ENCODE measurements around the gene POLA1.

POLA1 gene

DNA sequence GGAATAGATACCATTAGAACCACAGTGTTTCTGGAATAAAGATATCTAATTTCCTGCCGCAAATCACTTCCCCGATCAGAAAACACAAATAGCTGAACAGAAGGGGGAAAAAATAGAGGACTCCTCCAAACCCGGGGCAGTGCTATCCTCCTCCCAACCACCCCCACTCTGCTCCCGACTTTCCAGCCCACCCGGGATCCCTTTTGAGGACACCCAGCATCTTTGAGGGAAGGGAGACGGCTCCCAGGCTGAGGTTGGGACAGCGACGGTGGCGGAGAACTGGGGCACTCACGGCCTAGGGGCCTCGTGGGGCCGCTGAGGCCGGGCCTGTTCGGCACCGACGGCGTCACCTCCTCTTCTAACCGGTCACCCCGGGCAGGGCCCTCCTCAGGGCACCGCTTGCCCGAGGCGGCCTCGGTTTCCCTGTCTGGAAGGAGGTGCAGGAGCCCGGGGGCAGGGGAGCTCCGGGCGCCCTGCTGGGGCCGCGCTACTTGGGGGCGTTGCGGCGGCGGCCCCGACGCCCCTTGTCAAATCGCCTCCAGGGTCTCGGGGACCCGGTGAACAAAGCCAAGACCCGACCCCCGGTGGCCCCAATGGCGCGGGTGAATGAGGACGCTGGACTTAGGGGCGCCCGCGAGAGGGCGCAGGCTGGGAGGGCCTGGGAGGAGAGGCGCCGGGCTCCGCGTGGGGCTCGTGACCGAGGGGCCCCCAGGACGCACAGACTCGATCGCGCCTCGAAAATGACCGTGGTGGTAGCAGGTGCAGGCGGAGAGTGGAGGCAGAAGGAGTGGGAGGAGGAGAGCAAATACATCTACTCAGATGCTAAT is 329.0 kb downstream of the POLA1 start:
- DNase-seq = no peak

DNA sequence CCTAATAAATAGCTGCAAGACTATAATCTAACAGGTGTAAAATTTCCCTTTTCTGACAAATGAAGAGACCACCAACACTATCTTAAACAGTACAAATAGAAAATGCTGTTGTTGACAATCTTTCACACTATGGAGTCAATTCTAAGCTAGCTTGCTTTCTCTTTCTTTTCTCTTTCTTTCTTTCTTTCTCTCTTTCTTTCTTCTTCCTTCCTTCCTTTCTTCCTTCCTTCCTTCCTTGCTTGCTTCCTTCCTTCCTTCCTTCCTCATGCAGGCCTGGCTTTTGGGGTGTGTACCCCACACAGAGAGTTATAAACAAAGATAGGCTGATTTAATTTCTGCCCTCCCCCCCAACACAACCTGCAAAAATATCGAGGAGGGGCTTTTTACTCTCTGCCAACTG is 330.2 kb downstream of the POLA1 start:
- no peak for DNase-seq

DNA sequence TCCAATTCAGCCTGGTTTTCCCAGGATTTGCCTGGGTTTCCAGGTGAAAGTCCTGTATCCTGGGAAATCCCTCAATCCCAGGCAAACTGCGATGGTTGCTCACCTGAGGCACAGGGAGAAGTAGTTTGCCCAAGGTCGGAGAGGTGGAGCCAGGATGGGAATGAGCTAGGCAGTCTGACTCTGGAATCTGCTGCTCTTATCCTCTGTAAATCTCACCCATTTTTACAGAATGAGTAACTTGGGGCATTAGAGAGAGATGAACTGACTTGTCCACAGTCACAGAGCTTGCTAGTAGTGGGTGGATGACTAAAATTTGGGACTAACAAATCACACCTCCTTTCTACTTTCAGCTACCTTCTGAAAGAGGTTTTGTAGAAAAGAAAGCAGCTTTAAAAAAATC is 331.9 kb downstream of the POLA1 start:
- no peak for DNase-seq

DNA sequence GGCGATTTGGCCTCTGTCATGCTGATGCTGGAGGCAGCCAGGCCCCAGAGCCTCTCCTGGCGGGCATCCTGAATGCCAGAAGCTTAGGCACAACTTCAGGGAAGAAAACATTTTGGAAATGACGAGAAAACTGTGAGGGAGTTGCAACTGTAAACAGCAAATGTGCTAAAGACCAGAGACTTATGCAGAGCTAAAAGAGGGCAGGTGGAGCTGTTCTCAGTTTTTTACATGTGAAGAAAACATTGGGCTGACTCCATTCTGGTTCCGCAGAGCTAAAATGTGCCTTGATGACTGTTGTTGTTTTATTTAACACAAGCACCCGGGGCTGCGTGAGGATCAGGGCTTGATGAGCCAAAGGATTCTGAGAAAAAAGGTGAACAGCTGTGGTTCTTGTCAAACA is 332.9 kb downstream of the POLA1 start:
- DNase-seq = no peak

DNA sequence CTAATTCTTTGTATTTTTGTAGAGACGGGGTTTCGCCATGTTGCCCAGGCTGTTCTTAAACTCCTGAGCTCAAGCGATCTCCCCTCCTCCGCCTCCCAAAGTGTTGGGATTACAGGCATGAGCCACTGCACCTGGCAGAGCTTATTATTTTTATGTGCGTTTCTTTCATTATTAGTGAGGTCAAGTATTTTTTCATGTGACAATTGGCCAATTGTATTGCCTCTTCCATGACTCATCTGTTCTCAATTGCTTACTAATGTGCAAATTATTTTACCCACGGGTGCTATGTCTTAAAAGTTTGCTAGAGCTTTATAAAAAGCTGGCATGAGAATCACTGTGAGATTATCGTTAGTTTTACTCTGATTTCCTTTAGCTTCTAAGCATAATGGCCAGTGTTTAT is 335.0 kb downstream of the POLA1 start:
- no peak for DNase-seq

DNA sequence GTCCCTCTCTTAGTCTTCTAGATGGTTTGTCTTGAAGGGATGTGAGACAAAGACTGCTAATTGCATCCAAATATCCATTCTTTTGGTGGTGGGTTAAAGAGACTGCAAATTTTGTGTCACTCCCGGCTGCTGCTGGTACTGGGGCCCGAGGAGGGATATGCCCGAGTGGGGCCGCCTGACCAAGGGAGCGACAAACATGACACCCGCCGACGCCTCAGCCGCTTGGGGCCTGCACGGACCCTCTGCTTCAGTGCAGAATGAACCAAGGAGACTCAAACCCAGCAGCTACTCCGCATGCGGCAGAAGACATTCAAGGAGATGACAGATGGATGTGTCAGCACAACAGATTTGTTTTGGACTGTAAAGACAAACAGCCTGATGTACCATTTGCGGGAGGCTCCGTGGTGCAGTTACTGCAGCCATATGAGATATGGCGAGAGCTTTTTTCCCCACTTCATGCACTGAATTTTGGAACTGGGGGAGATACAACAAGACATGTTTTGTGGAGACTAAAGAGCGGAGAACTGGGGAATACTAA is 335.6 kb downstream of the POLA1 start:
- DNase-seq = no peak

DNA sequence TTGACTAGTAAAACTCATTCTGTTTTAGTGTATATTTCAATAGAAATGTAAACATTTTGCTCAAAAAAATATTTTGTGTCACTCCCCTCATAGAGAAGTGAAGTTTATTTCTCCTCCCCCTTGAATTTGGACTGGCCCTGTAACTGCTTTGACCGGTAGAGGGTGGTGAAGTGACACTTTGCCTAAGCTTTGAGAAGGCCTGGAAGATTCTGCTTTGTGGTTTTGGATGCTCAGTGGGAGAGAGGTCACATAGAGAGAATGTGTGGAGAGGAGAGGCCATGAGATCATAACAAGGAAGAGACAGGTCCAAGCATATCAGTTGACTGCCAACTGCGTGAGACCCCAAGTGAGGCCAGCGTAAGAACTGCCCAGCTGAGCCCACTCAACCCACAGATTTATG is 341.2 kb downstream of the POLA1 start:
- no peak for DNase-seq

DNA sequence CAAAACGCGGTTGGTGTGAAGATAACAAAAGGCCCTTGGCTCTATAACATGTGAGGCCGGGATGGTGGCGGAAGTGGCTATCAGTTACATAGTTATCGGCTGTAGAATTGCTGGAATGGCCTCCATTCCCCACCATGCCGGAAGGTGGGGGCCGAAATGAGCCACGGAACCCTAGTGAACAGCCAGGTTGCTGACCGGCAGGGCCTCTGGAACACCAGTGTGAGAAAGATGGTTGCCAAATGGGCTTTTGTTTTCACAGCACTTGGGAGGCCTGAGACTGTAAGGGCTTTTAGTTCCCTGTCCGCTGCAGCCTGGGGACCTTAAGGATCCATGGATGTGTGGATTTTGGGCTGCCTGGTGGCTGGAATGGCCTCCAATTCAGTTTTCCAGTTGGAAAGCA is 345.3 kb downstream of the POLA1 start:
- DNase-seq = no peak

DNA sequence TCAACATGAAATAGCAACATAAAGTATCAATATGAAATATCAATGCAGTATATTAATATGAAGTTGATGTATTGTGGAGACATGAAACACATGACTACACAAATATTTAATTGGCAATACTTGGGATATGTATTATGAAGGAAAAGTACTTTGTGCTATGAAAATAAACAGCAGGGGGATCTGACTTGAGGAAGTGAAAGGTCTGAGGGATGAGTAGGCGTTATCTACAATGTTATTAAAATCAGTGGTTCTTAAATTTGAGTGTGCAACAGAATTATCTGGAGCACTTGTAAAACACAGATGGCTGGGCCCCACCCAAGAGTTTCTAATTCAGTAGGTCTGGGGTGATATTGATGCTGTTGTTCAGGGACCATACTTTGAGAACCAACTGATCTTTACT is 349.5 kb downstream of the POLA1 start:
- no peak for DNase-seq
